RWPE2 (cell line): ENCODE results near the gene ZNF33B.

Experiments used
- ATAC-seq: fragments of 200-7000 bp; cut with Tn5 transposase; 3 replicates; pipeline ENCODE4 v1.9.1; 2021; ENCODE audit warnings: low read depth
- DNase-seq: peaks from one replicate; pipeline ENCODE4 v3.0.0-alpha.2; 2020; ENCODE audit warnings: low spot score
- H3K27ac ChIP-seq: fragments of 450-650 bp; 2 replicates; pipeline ENCODE4 v1.5.1; 2017; ENCODE audit warnings: mild to moderate bottlenecking; ENCODE audit not compliant: poor library complexity, severe bottlenecking
- H3K27me3 ChIP-seq: fragments of 250-450 bp; sonication (Bioruptor Pico); 2 replicates; pipeline ENCODE4 v1.5.1; 2021; ENCODE audit warnings: mild to moderate bottlenecking, moderate library complexity; ENCODE audit not compliant: insufficient read depth, poor library complexity, severe bottlenecking
- H3K36me3 ChIP-seq: fragments of 250-450 bp; sonication (Bioruptor Pico); 2 replicates; pipeline ENCODE4 v1.5.1; 2020; ENCODE audit warnings: low read depth, mild to moderate bottlenecking, moderate library complexity
- H3K4me1 ChIP-seq: fragments of 250-450 bp; sonication (Bioruptor Pico); 2 replicates; pipeline ENCODE4 v1.5.1; 2021; ENCODE audit warnings: mild to moderate bottlenecking, moderate library complexity; ENCODE audit not compliant: insufficient read depth, poor library complexity, severe bottlenecking
- H3K4me3 ChIP-seq: fragments of 250-450 bp; sonication (Bioruptor Pico); 2 replicates; pipeline ENCODE4 v1.5.1; 2021; ENCODE audit warnings: mild to moderate bottlenecking, moderate library complexity; ENCODE audit not compliant: severe bottlenecking
- H3K9me3 ChIP-seq: fragments of 250-450 bp; sonication (Bioruptor Pico); 2 replicates; pipeline ENCODE4 v1.5.1; 2021; ENCODE audit warnings: mild to moderate bottlenecking, moderate library complexity; ENCODE audit not compliant: severe bottlenecking
- CTCF ChIP-seq: fragments of 450-650 bp; IDR thresholded peaks from one replicate; pipeline ENCODE4 v1.5.1; 2017; ENCODE audit warnings: mild to moderate bottlenecking, moderate library complexity; ENCODE audit not compliant: poor library complexity, severe bottlenecking

Gene ZNF33B

GRCh38 chr10:42623929-42624328 lies 14.4 kb downstream of the ZNF33B start:
- no peak overlapping the region for H3K27ac ChIP-seq
- DNase-seq (no peak), ATAC-seq (no peak)
- TF ChIP-seq CTCF: no peak
- no peaks in the 10 kb centered on the region for H3K4me1 ChIP-seq
- no peak overlapping the region for H3K4me3 ChIP-seq
- H3K9me3 ChIP-seq: no peaks in the 10 kb centered on the region
- H3K36me3 ChIP-seq: peaks cover 67% of the 10 kb centered on the region
- H3K27me3 ChIP-seq: no peaks in the 10 kb centered on the region

- no peaks in the 10 kb centered on the region for H3K9me3 ChIP-seq
- no peak for TF ChIP-seq CTCF
- H3K27ac ChIP-seq: no peak overlapping the region
- DNase-seq (no peak), ATAC-seq (no peak)
- H3K36me3 ChIP-seq: peaks cover 52% of the 10 kb centered on the region
- no peaks in the 10 kb centered on the region for H3K4me1 ChIP-seq
- no peak overlapping the region for H3K4me3 ChIP-seq
- no peaks in the 10 kb centered on the region for H3K27me3 ChIP-seq
These were observed 19.9 kb downstream of the ZNF33B start for GRCh38 chr10:42618424-42618823.

- no peak for DNase-seq
- Histone ChIP-seq H3K27ac (no peak overlapping the region), H3K27me3 (no peaks in the 10 kb centered on the region), H3K36me3 (peaks cover 48% of the 10 kb centered on the region), H3K9me3 (no peaks in the 10 kb centered on the region), H3K4me3 (no peak overlapping the region), H3K4me1 (no peaks in the 10 kb centered on the region)
- no peak for TF ChIP-seq CTCF
- no peak for ATAC-seq
These were observed 23.0 kb downstream of the ZNF33B start for GRCh38 chr10:42615419-42615818.

- Histone ChIP-seq H3K27ac (no peak overlapping the region), H3K4me1 (no peaks in the 10 kb centered on the region), H3K36me3 (peaks cover 46% of the 10 kb centered on the region), H3K4me3 (no peak overlapping the region), H3K9me3 (no peaks in the 10 kb centered on the region), H3K27me3 (no peaks in the 10 kb centered on the region)
- TF ChIP-seq CTCF: no peak
- no peak for ATAC-seq
- no peak for DNase-seq
These were observed 28.5 kb downstream of the ZNF33B start for GRCh38 chr10:42609872-42610271.

GRCh38 chr10:42598249-42598873 lies 40.0 kb downstream of the ZNF33B start:
- no peak for ATAC-seq
- H3K9me3 ChIP-seq: peaks cover 10% of the 10 kb centered on the region

More at GRCh38 chr10:42598249-42598873, 40.0 kb downstream of the ZNF33B start:
- Histone ChIP-seq H3K27me3 (no peaks in the 10 kb centered on the region), H3K36me3 (peaks cover 27% of the 10 kb centered on the region), H3K4me3 (no peak overlapping the region), H3K27ac (no peak overlapping the region), H3K4me1 (peaks cover 11% of the 10 kb centered on the region)
- no peak for DNase-seq
- no peak for TF ChIP-seq CTCF
